Stimulated activated CD8-positive, alpha-beta memory T cell treated with anti-CD3 and anti-CD28 coated beads, Interleukin-12 subunit alpha, Interleukin-12 subunit beta, amount 100 ng/mL, for 1 hour (primary cell): ENCODE measurements around the gene PHF2.

Experiments
- DNase-seq: peaks from one replicate; pipeline ENCODE4 v3.0.0-alpha.2; 2020; ENCODE audit warnings: low read depth

Gene PHF2

DNA sequence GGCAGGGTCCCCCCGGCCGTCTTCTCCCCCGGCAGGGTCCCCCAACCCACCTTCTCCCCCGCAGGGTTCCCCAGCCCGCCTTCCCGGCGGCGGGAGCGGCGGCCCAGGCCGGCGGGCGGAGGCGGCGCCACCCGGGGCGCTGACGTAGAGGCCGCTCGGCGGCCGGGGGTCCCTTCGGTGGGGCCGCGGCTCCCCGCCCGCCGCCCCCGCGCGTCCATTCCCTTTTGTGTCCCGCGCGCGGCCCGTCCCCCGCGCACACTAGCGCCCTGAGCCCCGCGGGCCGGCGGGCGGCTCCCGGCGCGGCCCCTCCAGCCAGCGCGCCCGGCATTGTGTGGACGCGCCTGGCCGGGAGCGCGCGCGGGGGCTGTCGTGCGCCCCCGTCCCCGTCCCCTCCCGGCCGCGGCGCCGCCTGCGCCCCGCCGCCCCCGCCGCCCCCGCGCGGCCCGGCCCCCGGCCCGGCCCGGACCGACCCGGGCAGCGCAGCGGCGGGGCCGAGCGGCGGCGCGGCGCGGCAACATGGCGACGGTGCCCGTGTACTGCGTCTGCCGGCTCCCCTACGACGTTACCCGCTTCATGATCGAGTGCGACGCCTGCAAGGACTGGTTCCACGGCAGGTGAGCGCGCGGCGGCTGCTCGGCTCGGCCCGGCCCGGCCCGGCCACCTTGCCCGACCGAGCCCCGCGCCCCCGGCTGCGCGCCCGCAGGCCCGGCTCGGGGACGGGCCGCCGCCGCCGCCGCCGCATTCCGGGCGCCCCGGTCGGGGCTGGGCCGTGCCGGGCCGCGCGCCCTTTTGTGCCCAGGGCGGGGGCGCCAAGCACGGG lies at the start of gene PHF2:
TSS of gene PHF2 (plus strand) at position 327 of the 820 bp plus-strand sequence. CDS start at position 517, 190 bp downstream.
- no peak for DNase-seq

DNA sequence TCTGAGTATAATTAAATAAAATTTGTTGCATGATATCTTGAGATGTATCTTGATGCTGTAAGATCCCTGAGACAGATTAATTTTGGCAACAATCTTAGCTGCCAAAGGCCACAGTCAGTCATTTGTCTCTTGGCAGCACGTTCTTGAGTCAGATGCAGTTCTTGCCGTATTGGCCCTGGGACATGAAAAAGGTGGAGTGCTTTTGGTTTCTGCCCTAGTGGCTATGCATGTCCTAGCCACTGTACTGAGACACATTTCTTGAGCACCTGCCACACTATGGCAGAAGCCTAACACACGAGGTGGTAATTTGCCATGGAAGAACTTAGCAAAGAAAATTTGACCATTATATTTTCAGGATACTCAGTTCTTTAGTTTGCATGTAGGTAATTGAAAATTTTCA lies 45.0 kb upstream of the PHF2 start:
- DNase-seq = no peak

DNA sequence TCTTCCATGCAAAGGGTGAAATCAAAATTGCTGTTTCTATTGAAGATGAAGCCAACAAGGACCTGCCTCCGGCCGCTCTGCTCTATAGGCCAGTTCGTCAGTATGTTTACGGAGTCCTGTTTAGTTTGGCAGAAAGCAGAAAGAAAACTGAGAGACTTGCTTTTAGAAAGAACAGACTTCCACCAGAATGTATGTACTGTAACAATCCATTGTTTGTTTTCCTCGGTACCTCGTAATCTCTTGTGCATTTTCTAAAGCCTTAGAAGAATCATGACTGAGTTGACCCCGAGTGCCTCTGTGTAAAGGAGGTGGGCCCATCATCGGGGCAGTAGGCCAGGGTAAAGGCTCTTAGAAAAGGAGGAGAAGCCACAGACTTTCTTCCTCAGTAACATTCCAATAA lies 44.2 kb upstream of the PHF2 start:
- DNase-seq = no peak

DNA sequence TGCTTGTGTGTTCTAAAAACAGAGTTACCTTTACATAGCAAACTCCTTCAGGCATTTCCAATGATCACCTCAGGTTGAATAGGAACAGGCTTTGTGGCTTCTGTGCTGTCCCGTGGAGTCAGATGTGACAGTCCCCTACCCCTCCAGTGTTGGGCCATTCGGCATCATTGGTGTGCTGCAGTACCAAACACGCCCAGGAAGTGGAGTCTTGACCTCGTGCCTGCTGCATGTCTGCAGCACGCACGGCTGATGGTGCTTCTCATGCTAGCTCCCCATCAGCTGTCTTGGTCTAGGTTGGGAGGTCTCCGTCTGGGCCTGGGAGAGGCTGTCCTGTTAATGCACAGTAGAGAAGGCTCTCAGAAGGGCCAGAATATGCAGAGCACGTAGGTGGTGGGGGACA lies 42.5 kb upstream of the PHF2 start:
- DNase-seq = no peak

DNA sequence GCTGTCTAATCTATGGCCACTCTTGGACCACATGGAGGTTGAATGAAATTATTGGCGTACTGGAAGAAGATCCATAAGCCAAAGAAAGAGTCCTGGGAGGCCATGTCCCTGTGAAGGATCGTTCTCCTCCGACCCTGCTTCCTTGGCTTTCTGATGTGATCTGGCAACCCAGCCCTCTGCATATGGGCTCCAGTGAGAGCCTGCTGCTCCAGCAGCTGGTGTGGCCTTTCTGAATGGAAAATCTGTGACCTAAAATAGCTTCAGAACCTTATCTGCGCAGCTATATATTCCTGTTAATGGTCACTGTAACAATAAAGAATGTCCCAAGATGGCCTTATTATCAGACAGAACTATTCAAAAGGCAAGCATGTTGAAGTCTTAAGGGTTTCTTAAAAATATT lies 40.2 kb upstream of the PHF2 start:
- no peak for DNase-seq

DNA sequence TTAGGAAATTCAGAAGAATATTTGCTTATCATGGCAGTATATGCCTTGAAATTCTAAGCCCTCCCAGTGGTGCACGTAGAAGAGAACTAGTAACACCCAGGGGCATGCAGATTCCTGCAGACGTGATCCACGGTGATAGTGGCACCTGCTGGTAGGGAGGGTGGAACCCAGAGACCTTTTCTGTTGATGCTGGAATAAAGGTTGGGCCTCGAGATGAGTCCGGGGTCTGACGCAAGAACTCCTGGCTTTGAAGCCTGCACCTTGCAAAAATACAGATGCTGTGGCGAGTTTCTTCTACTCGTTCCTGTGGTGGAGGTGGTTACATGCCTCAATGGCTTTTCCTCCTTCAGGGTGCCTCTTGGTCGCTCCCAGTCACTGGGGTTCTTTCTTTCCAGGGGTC lies 39.5 kb upstream of the PHF2 start:
- DNase-seq = no peak

DNA sequence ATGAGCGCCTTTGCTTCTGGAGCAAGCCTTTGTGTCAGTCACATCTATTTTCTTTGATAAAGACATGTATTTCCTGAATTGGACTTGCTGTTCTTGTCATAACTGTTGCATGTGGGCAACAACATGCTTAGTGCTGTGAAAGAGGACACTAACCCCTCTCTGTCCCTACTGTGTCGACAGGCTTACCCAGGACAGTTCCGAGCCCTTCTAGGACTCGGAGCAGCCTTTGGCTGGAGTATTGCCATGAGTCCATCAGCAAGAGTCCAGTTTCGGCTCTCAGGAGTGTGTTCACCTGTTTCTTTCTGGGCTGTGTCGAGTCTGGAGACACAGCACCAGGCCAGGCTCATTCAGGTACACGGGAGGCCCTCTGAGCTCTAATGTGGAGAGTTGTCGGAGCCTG lies 36.1 kb upstream of the PHF2 start:
- no peak for DNase-seq

DNA sequence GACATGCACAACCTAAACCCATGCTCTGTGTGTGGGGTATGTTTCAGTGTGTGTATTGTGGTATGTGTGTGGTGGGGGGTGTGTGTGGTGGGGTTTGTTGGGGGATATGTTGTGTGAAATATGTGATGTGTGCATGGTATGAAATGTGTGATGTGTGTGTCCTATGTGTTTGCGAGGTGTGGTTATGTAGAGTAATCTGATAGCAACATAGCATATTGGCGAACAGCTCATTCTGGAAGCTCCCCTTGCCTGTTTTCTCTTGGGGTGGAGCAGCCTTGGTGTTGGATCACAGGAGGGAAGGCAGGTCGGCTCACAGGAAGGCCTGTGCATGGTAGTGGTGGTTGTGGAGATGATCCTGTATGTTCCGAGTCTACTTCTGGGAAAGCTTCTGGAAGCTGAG lies 35.4 kb upstream of the PHF2 start:
- no peak for DNase-seq

DNA sequence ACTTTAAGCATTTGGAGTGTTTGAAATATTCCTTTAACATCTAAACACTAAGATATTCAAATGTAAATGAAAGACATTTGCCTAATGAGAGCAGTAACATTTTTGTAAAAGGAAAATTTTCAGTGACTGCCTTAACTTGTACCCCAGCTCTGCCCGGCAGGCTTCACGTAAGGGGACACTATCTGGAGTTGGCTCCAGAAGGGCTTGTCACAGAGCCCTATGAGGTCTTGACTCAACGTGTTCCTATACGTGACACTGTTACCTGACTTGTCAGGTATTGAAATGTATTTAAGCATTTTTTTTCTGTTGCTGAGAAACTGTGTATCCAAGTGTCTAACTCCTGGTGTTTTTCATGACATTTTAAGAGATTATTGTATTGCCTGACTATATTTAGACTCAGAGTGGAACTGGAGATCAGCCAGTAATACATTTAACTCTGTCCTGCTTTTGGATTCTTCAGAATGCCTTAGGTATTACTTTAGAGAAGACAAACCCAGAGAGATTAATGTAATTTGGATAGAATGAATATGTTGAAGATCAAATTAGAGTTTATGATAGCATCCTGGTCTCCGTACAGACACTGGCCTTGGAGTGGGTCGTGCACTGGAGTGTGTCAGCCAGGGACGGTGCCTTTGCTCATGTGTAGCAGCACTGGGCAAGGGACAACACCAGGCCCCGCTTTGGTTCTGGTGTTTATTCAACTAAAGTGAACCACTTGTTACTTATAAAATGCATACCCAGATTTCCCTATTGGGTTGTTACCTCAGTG lies 34.6 kb upstream of the PHF2 start:
- no peak for DNase-seq

DNA sequence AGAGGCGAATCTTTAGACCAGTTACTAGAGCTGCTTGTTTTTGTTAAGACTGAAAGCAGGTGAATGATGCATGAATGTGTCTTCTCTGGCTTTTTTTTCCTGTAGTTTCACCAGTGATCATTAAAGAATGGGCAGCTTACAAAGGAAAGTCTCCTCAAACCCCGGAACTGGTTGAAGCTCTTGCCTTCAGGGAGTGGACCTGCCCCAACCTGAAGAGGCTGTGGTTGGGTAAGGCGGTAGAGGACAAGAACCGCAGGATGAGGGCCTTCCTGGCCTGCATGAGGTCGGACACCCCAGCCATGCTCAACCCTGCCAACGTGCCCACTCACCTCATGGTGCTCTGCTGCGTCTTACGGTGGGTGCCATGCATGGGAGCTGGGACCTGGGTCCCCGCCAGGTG lies 33.3 kb upstream of the PHF2 start:
- DNase-seq = no peak

DNA sequence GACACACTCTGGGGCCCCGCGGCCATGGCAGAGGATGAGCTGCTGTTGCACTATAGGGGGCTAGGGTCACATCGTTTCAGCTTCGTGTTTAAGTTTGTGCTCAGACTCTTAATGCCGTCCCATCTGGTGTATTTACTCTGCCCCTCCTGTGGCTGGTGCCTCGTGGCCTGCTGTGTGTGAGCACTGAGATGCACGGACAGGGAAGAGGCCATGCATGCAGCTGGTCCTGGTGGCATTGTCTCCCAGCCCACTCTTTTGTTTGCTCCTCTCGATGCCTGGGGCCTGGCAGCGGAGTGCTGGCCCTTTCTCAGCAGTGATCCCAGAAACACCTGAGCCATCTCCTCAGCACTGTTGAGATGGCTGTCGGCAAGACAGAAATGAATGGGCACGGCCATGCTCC lies 30.0 kb upstream of the PHF2 start:
- DNase-seq = no peak

DNA sequence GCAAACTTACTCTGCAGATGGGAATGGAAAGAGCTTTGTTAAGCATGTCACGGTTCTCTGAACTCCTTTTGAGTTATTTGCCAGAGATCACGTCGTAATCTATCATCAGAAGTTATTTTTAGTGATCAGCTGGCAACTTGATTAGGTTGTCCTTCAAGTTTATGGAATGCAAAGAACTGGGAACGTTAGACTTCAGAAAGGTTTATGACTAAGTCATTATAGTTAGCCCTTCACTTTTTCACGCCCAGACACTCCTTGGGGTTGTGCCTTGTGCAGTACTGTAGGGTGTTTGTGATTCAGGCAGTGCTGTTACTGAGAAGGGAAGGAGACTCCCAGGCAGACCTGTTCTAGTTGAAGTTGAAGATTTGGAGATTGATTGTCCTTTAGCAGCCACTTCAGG lies 26.8 kb upstream of the PHF2 start:
- no peak for DNase-seq

DNA sequence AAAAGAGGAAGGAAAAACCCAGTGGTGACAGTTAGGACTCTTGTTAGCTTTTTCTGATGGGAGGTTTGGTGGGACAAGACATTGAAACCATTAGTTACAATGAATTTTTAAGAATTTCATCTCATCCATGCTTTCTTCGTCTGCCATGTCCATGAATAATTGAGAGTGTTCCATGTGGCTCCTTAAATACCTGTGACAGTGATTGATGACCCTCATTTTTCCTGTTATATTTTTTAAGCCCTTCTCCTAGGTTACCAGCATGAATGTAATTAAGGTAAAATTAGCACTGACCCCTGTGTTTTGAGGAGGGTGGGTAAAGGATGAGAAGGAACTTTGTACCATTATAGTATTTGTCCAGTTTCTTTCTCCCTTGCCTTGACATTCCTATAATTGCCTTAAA lies 23.5 kb upstream of the PHF2 start:
- DNase-seq = no peak

DNA sequence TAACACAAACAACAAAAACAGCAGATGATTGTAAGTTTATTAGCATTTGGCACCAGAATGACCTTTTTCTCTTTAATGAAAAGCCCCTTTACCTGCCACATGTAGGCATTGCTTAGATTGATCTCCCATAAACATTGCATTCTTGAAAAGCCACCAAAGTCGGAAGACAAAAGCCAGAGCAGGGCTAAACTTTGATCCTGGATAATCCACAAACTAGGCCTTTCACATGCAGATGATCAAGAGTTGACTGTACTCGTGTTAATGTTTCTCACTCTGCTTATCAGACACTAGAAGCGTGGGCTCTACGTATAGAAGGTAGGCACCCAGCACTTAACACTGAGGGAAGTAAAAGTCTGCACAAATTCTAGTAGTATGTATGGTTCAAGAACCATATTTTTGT lies 21.0 kb upstream of the PHF2 start:
- DNase-seq = no peak

DNA sequence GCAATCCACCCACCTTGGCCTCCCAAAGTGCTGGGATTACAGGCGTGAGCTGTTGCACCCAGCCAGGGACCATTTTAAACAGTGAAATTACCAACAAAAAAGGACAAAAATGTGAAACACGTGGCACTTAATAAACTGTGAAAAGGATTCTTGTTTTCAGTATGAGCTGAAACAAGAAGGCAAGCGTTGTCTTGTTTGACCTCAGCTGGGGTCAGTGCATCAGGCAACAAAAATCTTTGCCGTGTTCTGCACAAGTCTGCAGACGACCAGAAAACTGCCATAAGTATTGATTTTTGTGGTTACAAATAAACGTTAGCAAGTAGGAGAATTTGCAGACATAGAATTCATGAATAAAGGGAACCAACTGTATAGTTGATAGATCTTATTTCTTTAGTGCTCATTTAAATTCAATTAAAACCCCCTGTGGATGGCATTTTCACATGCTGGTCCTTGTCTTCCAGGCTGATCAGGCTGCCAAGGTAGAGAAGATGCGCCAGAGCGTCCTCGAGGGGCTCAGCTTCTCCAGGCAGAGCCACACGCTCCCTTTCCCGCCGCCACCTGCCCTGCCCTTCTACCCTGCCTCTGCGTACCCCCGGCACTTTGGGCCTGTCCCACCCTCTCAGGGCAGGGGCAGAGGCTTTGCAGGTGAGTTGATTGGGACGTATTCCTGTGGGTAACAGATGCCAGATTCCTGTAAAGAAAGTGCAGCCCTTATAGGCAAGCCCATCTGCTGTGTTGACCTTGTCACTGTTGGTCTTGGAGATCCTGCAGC lies 18.8 kb upstream of the PHF2 start:
- no peak for DNase-seq

DNA sequence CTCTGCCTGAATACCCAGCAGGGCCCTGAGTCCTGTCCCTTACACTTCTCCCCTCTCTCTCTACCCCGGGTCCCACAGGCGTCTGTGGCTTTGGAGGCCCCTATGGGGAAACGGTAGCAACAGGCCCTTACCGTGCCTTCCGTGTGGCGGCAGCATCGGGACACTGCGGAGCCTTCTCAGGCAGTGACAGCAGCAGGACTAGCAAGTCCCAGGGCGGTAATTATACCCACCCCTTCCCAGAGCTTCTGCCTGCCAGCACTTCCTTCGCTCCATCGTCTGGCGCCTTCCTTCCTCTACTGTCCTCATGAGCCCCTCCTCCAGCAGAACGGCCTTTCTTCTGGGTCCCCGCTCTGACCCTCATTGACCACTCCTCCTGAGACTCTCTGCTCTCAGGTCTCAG lies 17.9 kb upstream of the PHF2 start:
- no peak for DNase-seq

DNA sequence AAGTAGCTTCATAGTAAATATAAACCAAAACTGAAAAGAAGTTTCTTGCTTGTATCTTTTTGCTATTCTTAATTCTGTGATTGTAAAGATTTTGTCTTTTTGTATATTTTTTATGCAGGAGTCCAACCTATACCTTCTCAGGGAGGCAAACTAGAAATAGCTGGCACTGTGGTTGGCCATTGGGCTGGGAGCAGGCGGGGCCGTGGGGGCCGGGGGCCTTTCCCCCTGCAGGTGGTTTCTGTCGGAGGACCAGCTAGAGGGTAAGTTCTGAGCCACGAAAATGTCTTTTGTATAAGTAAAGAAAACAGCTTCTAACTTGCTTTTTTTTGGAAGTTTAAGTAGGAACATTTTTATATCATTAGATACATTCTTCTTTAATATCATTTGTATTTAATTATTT lies 15.4 kb upstream of the PHF2 start:
- no peak for DNase-seq

DNA sequence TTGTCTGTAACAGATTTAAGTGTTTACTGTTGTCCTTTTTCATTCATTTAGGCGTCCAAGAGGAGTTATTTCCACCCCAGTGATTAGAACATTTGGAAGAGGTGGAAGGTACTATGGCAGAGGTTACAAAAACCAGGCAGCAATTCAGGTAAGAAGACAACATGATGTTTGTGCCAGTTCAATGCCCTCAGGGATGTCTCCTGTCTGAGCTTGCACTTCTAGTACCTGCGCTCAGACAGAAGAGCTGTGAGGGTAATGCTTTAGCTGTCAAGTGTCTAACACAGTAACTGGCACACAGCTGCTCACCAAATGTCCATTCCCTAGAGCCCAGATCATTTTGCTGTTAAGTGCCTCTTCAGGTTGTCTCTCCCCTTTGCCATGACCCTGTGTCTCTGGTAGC lies 14.2 kb upstream of the PHF2 start:
- no peak for DNase-seq

DNA sequence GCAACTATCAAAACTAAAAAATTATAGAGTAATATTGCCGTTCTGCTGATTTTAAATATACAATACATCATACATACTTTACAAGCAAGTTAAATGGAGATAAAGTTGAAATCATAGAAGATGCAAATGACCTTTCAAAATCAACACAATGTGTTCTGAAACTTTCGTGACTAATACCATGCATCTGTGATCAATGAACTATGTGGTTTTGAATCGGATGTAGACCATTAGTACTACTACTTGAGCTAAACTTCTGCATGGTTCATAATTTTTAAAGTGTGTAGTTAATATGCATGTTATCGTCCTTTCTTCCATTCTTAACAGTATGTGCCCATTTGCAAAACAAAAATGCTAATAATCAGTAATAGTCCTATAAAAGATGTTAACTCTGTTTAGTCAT lies 11.3 kb upstream of the PHF2 start:
- no peak for DNase-seq

DNA sequence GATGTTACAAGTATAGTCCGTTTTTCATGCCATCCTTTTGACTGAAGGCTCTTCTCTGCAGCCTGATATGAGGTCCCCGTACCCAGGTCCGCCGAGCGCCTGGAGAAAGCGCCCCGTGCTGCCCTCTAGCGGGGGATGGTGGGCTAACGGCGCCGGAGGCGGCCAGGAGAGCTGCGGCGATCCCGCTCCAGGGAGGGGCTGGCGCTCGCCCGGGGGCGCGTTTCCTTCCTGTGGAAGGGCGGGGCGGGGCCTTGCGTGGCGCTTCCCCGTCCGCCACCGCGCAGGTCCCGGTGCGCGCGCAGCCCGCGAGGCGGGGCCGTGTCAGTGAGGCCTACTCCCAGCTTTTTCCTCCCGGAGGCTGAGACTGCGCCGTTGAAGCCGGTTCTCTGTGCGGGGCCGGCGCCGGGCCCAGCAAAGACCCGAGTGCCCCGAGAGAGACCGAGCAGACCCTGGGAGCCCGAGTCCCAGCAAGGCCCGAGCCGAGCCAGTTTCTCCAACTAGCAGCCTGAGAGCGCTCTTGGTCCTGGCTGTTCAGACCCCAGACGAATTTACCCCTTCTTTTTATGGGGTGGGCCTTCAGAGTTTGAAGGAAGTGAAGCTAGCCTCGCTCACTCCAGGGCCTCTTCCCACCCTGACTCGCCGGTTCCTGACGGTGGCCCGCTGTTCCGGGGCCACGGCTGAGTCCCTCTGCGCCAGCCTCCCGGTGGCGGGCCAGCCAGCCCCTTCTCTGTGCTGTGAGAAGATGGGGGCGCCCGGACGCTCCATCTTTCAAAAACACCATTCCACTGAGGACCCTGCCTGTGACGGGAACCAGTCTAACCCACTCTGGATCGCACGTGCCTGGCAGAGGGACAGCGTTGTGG lies 9.7 kb upstream of the PHF2 start:
- peak; percentile 99 for DNase-seq

DNA sequence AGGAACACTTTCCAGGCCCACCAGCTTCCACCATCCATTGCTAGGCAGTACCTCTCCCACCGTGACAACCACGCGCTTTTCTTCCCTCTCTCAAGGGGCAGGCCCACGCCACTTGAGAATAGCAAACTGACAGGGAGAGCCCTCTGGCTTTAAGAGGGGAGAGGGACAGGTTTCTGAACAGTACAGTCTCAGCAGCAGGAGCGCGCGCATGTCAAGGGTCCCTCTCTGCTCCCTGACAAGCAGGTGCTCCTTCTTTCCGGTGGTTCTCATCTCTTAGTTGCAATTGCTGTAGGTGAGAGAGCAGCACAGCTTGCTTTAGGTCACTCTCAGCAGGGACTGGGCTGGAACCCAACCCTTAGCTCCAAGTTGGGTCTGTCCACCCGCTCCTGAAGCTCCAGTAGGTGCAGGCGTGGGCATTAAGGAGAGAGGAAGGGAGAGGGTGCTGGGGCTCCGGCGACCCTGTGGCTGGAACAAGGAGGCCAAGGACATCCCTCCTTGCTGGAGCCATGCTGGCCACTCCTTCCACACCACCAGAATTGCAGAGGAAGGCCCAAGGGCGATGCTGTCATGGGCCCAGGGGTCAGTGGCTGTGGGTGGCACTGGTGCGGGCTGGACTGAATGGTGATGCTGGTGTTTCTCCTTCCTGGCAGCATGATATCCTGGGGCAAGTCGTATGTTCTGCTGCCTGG lies 9.0 kb upstream of the PHF2 start:
- DNase-seq = no peak
